ENCODE results near the gene SFT2D3. TPM values are rescaled to one million over a fixed set of nuclear protein-coding genes. Genes with fewer than 3 reads are reported as not detected.
A peak's percentile ranks its signal among the peaks of the same experiment; 100 is the strongest.

Gene SFT2D3
- total RNA-seq, 1 experiment from 2014 or later: 7.6 TPM

DNA sequence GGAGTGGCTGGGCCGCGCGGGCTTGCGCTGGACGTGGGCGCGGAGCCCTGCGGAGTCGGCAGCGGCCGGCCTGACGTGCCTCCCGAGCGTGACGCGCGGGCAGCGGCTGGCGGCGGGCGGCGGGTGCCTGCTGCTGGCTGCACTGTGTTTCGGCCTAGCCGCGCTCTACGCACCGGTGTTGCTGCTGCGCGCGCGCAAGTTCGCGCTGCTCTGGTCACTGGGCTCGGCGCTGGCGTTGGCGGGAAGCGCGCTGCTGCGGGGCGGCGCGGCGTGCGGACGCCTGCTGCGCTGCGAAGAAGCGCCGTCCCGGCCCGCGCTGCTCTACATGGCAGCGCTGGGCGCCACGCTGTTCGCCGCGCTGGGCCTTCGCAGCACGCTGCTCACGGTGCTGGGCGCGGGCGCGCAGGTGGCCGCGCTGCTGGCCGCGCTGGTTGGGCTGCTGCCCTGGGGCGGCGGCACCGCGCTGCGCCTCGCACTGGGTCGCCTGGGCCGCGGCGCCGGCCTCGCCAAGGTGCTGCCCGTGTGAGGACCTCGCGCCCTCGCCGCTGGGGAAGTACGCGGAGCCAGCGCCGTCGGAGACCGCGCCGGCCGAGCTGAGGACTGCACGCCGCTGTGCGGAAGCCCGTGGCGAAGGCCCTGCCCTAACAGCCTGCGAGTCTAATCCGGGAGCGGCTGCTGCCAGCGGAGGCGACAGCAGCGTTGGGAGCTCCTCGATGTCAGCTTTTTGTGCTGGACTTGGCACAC lies 526 bp downstream of the SFT2D3 start:
- intact Hi-C loops (cut with micrococcal nuclease; ENCODE audit: unreplicated experiment): loop anchor here (5.0 kb wide), 1 partner anchor 110 kb away; the partner anchor contains the start of gene WDR33
- Histone ChIP-seq H3K36me3 (ENCODE audit: insufficient read depth, low read length, poor library complexity, severe bottlenecking) (peaks cover 22% of the 10 kb centered on the region), H3K27ac (ENCODE audit: low read depth, low read length, poor library complexity, severe bottlenecking) (peak overlapping the region; percentile 96), H3K4me1 (ENCODE audit: insufficient read depth, low read length, poor library complexity, severe bottlenecking) (peaks cover 24% of the 10 kb centered on the region), H3K4me3 (ENCODE audit: low read depth, low read length, poor library complexity, severe bottlenecking) (peak overlapping the region; percentile 66), H3K27me3 (replicated peaks; ENCODE audit: insufficient read depth, low read depth, low read length, poor library complexity) (no peaks in the 10 kb centered on the region), H3K9me3 (ENCODE audit: low read depth, low read length, poor library complexity, severe bottlenecking) (no peaks in the 10 kb centered on the region)
- peak; percentile 88 for DNase-seq (ENCODE audit: low spot score)
- ChIA-PET CTCF (no interaction called here), POLR2A (ENCODE audit: low non-redundant PET) (interaction anchor here (0.6 kb wide), 1 partner anchor 112 kb away, joined by 3 read pairs; no protein-coding TSS in a partner anchor)
- peak; percentile 18; the same call in 1 of the 2 replicates for TF ChIP-seq CTCF (conservative IDR thresholded peaks at IDR 0.05; ENCODE audit: low read depth, low read length)
- no peak for TF ChIP-seq EZH2 (IDR thresholded peaks at IDR 0.05; ENCODE audit: borderline replicate concordance, low read depth, low read length, poor library complexity, severe bottlenecking)
- no TSS peak for BruUV-seq (replicated peaks)

DNA sequence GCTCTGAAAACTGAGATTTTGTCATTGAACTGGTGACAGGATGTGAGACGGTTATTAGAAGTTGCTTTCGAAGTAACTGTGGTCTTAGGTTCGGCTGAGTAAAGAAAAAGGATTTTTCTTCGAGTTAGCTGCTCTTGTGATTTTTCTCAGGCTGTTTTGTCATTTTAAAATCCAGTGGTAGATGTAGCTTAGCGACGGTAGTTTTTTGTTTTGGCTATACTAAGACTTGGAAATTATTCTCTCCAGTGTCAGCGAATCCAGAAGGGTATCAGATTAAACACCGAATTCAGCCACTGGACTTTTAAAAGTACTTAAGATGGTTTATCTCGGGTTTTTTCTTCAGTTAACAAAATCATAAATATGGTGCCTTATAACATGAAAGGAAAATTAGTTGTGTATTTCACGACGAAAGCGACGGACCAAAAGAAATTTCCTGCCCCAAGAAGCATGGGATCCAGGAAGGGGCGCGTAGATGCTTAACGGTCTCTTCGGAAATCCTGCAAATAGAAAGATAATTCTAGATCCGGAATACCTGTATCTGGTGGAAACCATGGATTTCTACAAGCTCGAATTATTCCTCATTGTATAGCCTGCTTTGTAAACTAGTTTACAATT lies 1.2 kb downstream of the SFT2D3 start:
- TSS peak; percentile 81 for BruUV-seq (replicated peaks)
- H3K4me1 ChIP-seq (ENCODE audit: insufficient read depth, low read length, poor library complexity, severe bottlenecking): peaks cover 24% of the 10 kb centered on the region
- no peak for DNase-seq (ENCODE audit: low spot score)
- H3K36me3 ChIP-seq (ENCODE audit: insufficient read depth, low read length, poor library complexity, severe bottlenecking): peaks cover 25% of the 10 kb centered on the region
- ChIA-PET POLR2A (ENCODE audit: low non-redundant PET) (interaction anchor here (0.6 kb wide), 1 partner anchor 111 kb away, joined by 3 read pairs; no protein-coding TSS in a partner anchor), CTCF (no interaction called here)
- H3K27me3 ChIP-seq (replicated peaks; ENCODE audit: insufficient read depth, low read depth, low read length, poor library complexity): no peaks in the 10 kb centered on the region
- intact Hi-C loops (cut with micrococcal nuclease; ENCODE audit: unreplicated experiment): loop anchor here (5.0 kb wide), 1 partner anchor 110 kb away; the partner anchor contains the start of gene WDR33
- peak overlapping the region; percentile 66 for H3K4me3 ChIP-seq (ENCODE audit: low read depth, low read length, poor library complexity, severe bottlenecking)
- peak overlapping the region; percentile 96 for H3K27ac ChIP-seq (ENCODE audit: low read depth, low read length, poor library complexity, severe bottlenecking)
- no peak for TF ChIP-seq EZH2 (IDR thresholded peaks at IDR 0.05; ENCODE audit: borderline replicate concordance, low read depth, low read length, poor library complexity, severe bottlenecking)
- TF ChIP-seq CTCF (conservative IDR thresholded peaks at IDR 0.05; ENCODE audit: low read depth, low read length): 0 out of 2 replicates have a peak, but pooled peaks have one; percentile 4
- no peaks in the 10 kb centered on the region for H3K9me3 ChIP-seq (ENCODE audit: low read depth, low read length, poor library complexity, severe bottlenecking)

DNA sequence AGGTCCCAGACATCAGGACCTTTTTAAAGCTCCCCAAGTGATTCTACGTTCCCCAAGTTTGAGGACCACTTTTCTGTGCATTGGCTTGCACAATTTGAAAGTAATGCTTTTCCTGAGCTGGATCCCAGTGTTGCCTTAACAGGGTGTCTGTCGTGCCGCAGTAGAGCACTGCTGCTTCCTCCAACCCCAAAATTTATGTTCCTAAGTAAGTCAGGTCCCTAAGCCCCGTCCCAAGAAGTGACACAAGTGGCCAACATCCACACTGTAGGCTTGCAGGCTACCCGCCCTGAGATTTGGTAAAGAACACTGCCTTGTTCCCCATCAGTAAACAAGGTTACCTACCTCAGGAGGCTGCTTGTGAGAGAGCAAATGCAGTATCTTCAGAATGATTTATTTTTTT lies 2.0 kb downstream of the SFT2D3 start:
- DNase-seq (ENCODE audit: low spot score): no peak
- Histone ChIP-seq H3K9me3 (ENCODE audit: low read depth, low read length, poor library complexity, severe bottlenecking) (no peaks in the 10 kb centered on the region), H3K27me3 (replicated peaks; ENCODE audit: insufficient read depth, low read depth, low read length, poor library complexity) (no peaks in the 10 kb centered on the region), H3K36me3 (ENCODE audit: insufficient read depth, low read length, poor library complexity, severe bottlenecking) (peaks cover 31% of the 10 kb centered on the region), H3K4me1 (ENCODE audit: insufficient read depth, low read length, poor library complexity, severe bottlenecking) (peaks cover 24% of the 10 kb centered on the region), H3K27ac (ENCODE audit: low read depth, low read length, poor library complexity, severe bottlenecking) (no peak overlapping the region), H3K4me3 (ENCODE audit: low read depth, low read length, poor library complexity, severe bottlenecking) (no peak overlapping the region)
- ChIA-PET POLR2A (ENCODE audit: low non-redundant PET) (no interaction called here), CTCF (no interaction called here)
- no TSS peak for BruUV-seq (replicated peaks)
- intact Hi-C loops (cut with micrococcal nuclease; ENCODE audit: unreplicated experiment): loop anchor here (5.0 kb wide), 1 partner anchor 109 kb away; the partner anchor contains the start of gene WDR33
- no peak for TF ChIP-seq CTCF (conservative IDR thresholded peaks at IDR 0.05; ENCODE audit: low read depth, low read length)
- TF ChIP-seq EZH2 (IDR thresholded peaks at IDR 0.05; ENCODE audit: borderline replicate concordance, low read depth, low read length, poor library complexity, severe bottlenecking): no peak
